GM18505 (cell line): ENCODE data around the gene TMEM178B.
"Not testable (repeated sequence)": the region's sequence is repeated elsewhere in the genome, so short reads cannot be mapped to it uniquely, and the experiment has no call there.

Experiments
- ATAC-seq: cut with Tn5 transposase; IDR thresholded peaks from one replicate; pipeline ENCODE4 v1.9.1; 2021; ENCODE audit not compliant: unreplicated experiment
- POLR2A ChIP-seq: IDR thresholded peaks from 4 replicates; pipeline ENCODE4 v1.6.1; 2011; ENCODE audit warnings: borderline replicate concordance; ENCODE audit not compliant: insufficient read depth, insufficient read length; ENCODE audit errors: extremely low read depth

The TMEM178B gene

GRCh38 chr7:141103847-141104429 lies 30.1 kb downstream of the TMEM178B start:
- no peak for ATAC-seq

GRCh38 chr7:141113131-141113530 lies 39.3 kb downstream of the TMEM178B start:
- ATAC-seq, result no peak
- TF ChIP-seq POLR2A, result no peak

More at GRCh38 chr7:141103847-141104429, 30.1 kb downstream of the TMEM178B start:
- no peak for TF ChIP-seq POLR2A

GRCh38 chr7:141114029-141114664 lies 40.3 kb downstream of the TMEM178B start:
- TF ChIP-seq POLR2A, result no peak
- ATAC-seq, result no peak

- no peak for TF ChIP-seq POLR2A
- no peak for ATAC-seq
Observed at GRCh38 chr7:141115965-141116364, 42.1 kb downstream of the TMEM178B start.

- ATAC-seq, result not testable (repeated sequence)
Observed at GRCh38 chr7:141116661-141117060, 42.8 kb downstream of the TMEM178B start.

- TF ChIP-seq POLR2A, result no peak
- no peak for ATAC-seq
Observed at GRCh38 chr7:141118767-141119166, 44.9 kb downstream of the TMEM178B start.

- ATAC-seq, result no peak
- no peak for TF ChIP-seq POLR2A
Observed at GRCh38 chr7:141119187-141119586, 45.3 kb downstream of the TMEM178B start.

GRCh38 chr7:141122736-141123135 lies 48.9 kb downstream of the TMEM178B start:
- no peak for TF ChIP-seq POLR2A
- no peak for ATAC-seq

GRCh38 chr7:141123522-141123921 lies 49.7 kb downstream of the TMEM178B start:
- no peak for TF ChIP-seq POLR2A
- ATAC-seq, result no peak

GRCh38 chr7:141126107-141126506 lies 52.2 kb downstream of the TMEM178B start:
- no peak for ATAC-seq
- TF ChIP-seq POLR2A, result no peak

- no peak for TF ChIP-seq POLR2A
- no peak for ATAC-seq
Observed at GRCh38 chr7:141128506-141128905, 54.6 kb downstream of the TMEM178B start.

GRCh38 chr7:141128931-141129330 lies 55.1 kb downstream of the TMEM178B start:
- no peak for TF ChIP-seq POLR2A
- ATAC-seq, result no peak

- no peak for ATAC-seq
Observed at GRCh38 chr7:141132671-141133070, 58.8 kb downstream of the TMEM178B start.

GRCh38 chr7:141133646-141134045 lies 59.8 kb downstream of the TMEM178B start:
- no peak for TF ChIP-seq POLR2A
- ATAC-seq, result no peak

More at GRCh38 chr7:141132671-141133070, 58.8 kb downstream of the TMEM178B start:
- TF ChIP-seq POLR2A, result no peak
